ENCODE results near the gene MRPL3.

MRPL3 gene

DNA sequence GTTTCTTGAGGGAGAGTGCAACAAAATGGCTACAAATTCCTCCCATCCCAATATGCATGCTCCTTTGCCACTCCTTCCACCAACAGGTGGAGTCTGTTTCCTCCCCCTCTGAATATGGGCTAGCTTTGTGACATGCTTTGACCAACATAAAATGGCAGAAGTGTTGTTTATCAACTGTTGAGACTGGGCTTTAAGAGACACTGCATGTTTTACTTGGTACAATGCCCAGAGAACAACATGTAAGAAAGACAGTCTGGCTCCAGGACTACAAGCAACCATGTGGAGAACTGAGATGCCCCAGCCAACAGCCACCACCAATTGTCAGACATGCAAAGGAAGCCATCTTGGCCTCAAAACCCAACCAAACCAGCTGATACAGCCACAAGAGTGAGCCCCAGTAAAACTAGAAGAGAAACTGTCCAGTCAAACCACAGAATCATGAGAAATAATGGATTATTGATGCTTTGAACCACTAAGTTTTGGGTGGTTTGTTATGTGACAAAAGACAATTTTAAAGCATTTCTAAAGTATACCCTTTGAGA lies 80.7 kb downstream of the MRPL3 start:
- TF ChIP-seq REST (IDR thresholded peaks at IDR 0.05; ENCODE audit: low read depth) (no peak), EP300 (IDR thresholded peaks at IDR 0.05; ENCODE audit: borderline replicate concordance) (no peak), TCF12 (IDR thresholded peaks at IDR 0.05; ENCODE audit: low read depth) (no peak), FOXM1 (IDR thresholded peaks at IDR 0.05; ENCODE audit: borderline replicate concordance, low read depth) (no peak), RAD21 (IDR thresholded peaks at IDR 0.05; ENCODE audit: low read depth) (no peak), CREB1 (IDR thresholded peaks at IDR 0.05; ENCODE audit: low read depth) (no peak), YY1 (IDR thresholded peaks at IDR 0.05; ENCODE audit: low read depth) (no peak), EGR1 (IDR thresholded peaks at IDR 0.05) (no peak)
- TF ChIP-seq, protein P1, sequence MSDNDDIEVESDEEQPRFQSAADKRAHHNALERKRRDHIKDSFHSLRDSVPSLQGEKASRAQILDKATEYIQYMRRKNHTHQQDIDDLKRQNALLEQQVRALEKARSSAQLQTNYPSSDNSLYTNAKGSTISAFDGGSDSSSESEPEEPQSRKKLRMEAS (IDR thresholded peaks at IDR 0.05) = no peak
- TF ChIP-seq, protein P2, sequence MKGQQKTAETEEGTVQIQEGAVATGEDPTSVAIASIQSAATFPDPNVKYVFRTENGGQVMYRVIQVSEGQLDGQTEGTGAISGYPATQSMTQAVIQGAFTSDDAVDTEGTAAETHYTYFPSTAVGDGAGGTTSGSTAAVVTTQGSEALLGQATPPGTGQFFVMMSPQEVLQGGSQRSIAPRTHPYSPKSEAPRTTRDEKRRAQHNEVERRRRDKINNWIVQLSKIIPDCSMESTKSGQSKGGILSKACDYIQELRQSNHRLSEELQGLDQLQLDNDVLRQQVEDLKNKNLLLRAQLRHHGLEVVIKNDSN (IDR thresholded peaks at IDR 0.05) = no peak

GRCh38 chr3:131421301-131421700 lies 81.5 kb downstream of the MRPL3 start:
- no peak for TF ChIP-seq TEAD4 (IDR thresholded peaks at IDR 0.05)
- no peak for TF ChIP-seq CEBPB (IDR thresholded peaks at IDR 0.05)
- TF ChIP-seq REST (IDR thresholded peaks at IDR 0.05; ENCODE audit: low read depth) = no peak
- no peak for TF ChIP-seq NFIC (IDR thresholded peaks at IDR 0.05)
- no peak for TF ChIP-seq EGR1 (IDR thresholded peaks at IDR 0.05)
- TF ChIP-seq FOXM1 (IDR thresholded peaks at IDR 0.05; ENCODE audit: borderline replicate concordance, low read depth) = no peak
- no peak for TF ChIP-seq CREB1 (IDR thresholded peaks at IDR 0.05; ENCODE audit: low read depth)
- TF ChIP-seq, protein P1 (IDR thresholded peaks at IDR 0.05) = no peak
- no peak for TF ChIP-seq TAF1 (IDR thresholded peaks at IDR 0.05; ENCODE audit: low read depth)
- TF ChIP-seq, protein P2 (IDR thresholded peaks at IDR 0.05) = no peak
- TF ChIP-seq ZBTB7A (IDR thresholded peaks at IDR 0.05; ENCODE audit: low read depth) = no peak
- no peak for TF ChIP-seq TCF12 (IDR thresholded peaks at IDR 0.05; ENCODE audit: low read depth)
- TF ChIP-seq RAD21 (IDR thresholded peaks at IDR 0.05; ENCODE audit: low read depth) = no peak
- TF ChIP-seq YY1 (IDR thresholded peaks at IDR 0.05; ENCODE audit: low read depth) = no peak
- TF ChIP-seq EP300 (IDR thresholded peaks at IDR 0.05; ENCODE audit: borderline replicate concordance) = no peak

DNA sequence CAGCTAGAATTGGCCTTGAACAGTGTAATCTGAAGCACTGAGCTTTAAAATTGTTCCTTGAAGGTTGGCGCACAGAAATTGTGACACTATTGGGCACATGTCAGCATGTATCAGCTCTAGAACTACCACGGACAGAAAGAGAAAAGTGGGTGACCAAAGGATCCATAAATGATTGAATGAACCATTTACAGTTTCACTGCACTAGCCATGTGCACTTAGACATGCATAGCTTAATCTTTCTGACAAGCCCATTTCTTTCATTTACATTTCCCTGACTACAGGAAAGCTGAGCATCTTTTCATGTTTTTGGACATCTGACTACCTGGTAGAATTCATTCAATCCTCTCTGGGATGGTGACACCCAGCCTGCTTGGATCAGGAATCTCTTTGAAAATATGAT lies 85.0 kb downstream of the MRPL3 start:
- TF ChIP-seq TAF1 (IDR thresholded peaks at IDR 0.05; ENCODE audit: low read depth) (no peak), EGR1 (IDR thresholded peaks at IDR 0.05) (no peak), TCF12 (IDR thresholded peaks at IDR 0.05; ENCODE audit: low read depth) (no peak), ZBTB7A (IDR thresholded peaks at IDR 0.05; ENCODE audit: low read depth) (no peak), CREB1 (IDR thresholded peaks at IDR 0.05; ENCODE audit: low read depth) (no peak), RAD21 (IDR thresholded peaks at IDR 0.05; ENCODE audit: low read depth) (no peak), CEBPB (IDR thresholded peaks at IDR 0.05) (no peak), FOXM1 (IDR thresholded peaks at IDR 0.05; ENCODE audit: borderline replicate concordance, low read depth) (no peak), EP300 (IDR thresholded peaks at IDR 0.05; ENCODE audit: borderline replicate concordance) (no peak), NFIC (IDR thresholded peaks at IDR 0.05) (no peak)
- TF ChIP-seq, protein P2 (IDR thresholded peaks at IDR 0.05) = no peak
